Nephron progenitor cell (in vitro differentiated cells): ENCODE measurements around the gene CCND3.

Experiments used
- DNase-seq: peaks from one replicate; pipeline ENCODE4 v3.0.0; 2021
- H3K27ac Mint-ChIP-seq: 2 replicates; pipeline ENCODE4 v1.8.0; 2021; ENCODE audit warnings: mild to moderate bottlenecking, moderate library complexity, mixed read lengths
- H3K27me3 Mint-ChIP-seq: 2 replicates; pipeline ENCODE4 v1.8.0; 2021; ENCODE audit warnings: mild to moderate bottlenecking, low read depth, mixed read lengths; ENCODE audit not compliant: poor library complexity
- H3K36me3 Mint-ChIP-seq: 2 replicates; pipeline ENCODE4 v1.8.0; 2021; ENCODE audit warnings: low read depth, mixed read lengths
- H3K4me1 Mint-ChIP-seq: 2 replicates; pipeline ENCODE4 v1.8.0; 2021; ENCODE audit warnings: mixed read lengths
- H3K4me3 Mint-ChIP-seq: 2 replicates; pipeline ENCODE4 v1.8.0; 2021; ENCODE audit warnings: mild to moderate bottlenecking, moderate library complexity, mixed read lengths
- H3K9me3 Mint-ChIP-seq: 2 replicates; pipeline ENCODE4 v1.8.0; 2021; ENCODE audit warnings: mild to moderate bottlenecking, moderate library complexity, mixed read lengths
- TF ChIP-seq, protein P1 (sequence below): fragments of 200-600 bp; sonication (generic); IDR thresholded peaks from 2 replicates; pipeline ENCODE4 v1.5.0; 2021; ENCODE audit warnings: antibody characterized with exemption

CCND3 gene

DNA sequence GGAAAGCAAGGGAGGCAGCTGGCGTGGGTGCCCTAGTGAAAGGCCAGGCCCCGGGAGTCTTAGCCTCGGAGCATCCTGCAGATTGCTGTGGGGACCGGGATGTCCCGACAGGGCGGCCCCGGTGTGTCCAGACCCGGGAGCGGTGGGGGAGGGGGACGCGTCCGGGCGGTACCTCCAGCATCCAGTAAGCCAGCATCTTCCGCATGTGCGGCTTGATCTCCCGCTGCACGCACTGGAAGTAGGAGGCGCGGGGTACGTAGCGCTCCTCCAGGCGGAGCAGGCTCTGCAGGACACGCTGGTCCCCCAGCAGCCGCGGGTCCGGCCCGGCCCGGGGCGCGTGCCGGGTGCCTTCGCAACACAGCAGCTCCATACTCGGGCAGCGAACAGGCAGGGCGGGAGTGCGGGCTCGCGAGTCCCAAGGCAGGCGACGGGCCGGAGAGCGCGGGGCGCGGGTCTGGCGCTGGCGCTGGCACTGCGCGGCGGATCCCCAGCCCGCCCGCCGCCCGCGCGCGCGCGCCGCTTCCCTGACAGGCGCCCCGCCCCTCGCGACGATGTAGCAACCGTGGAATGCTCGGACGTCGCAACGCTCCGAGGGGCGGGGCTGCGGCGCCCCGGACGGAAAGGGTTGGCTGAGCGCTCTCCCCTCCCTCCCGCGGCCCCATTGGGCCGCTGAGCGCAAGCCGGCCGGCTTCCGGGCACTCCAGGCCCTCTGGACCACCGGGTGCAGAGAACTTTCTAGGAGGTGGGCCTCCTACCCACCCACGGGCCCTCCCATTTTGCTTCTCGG is at the start of gene CCND3:
CCND3 (minus strand) TSS at position 529 of the 787 bp plus-strand sequence; CDS start at position 370, 159 bp downstream.
- TF ChIP-seq, protein P1, sequence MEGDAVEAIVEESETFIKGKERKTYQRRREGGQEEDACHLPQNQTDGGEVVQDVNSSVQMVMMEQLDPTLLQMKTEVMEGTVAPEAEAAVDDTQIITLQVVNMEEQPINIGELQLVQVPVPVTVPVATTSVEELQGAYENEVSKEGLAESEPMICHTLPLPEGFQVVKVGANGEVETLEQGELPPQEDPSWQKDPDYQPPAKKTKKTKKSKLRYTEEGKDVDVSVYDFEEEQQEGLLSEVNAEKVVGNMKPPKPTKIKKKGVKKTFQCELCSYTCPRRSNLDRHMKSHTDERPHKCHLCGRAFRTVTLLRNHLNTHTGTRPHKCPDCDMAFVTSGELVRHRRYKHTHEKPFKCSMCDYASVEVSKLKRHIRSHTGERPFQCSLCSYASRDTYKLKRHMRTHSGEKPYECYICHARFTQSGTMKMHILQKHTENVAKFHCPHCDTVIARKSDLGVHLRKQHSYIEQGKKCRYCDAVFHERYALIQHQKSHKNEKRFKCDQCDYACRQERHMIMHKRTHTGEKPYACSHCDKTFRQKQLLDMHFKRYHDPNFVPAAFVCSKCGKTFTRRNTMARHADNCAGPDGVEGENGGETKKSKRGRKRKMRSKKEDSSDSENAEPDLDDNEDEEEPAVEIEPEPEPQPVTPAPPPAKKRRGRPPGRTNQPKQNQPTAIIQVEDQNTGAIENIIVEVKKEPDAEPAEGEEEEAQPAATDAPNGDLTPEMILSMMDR = no peak
- H3K4me1 Mint-ChIP-seq = peaks cover 38% of the 10 kb centered on the region
- H3K4me3 Mint-ChIP-seq = peak within 1 kb of the TSS; percentile 88
- peak; percentile 94 for DNase-seq
- H3K9me3 Mint-ChIP-seq = no peaks in the 10 kb centered on the region
- peak within 1 kb of the TSS; percentile 33 for H3K27ac Mint-ChIP-seq
- H3K36me3 Mint-ChIP-seq = peaks cover 3% of the 10 kb centered on the region
- peaks cover 17% of the 10 kb centered on the region for H3K27me3 Mint-ChIP-seq

GRCh38 chr6:41986339-41986738 is 44.7 kb upstream of the CCND3 start:
- Mint-ChIP-seq H3K27me3 (peaks cover 4% of the 10 kb centered on the region), H3K27ac (no peak overlapping the region), H3K9me3 (no peaks in the 10 kb centered on the region), H3K36me3 (no peaks in the 10 kb centered on the region), H3K4me3 (no peak overlapping the region), H3K4me1 (no peaks in the 10 kb centered on the region)
- TF ChIP-seq, protein P1 = no peak
- no peak for DNase-seq

- no peak overlapping the region for H3K4me3 Mint-ChIP-seq
- TF ChIP-seq, protein P1 = no peak
- peaks cover 4% of the 10 kb centered on the region for H3K27me3 Mint-ChIP-seq
- no peak for DNase-seq
- no peaks in the 10 kb centered on the region for H3K36me3 Mint-ChIP-seq
- H3K9me3 Mint-ChIP-seq = peaks cover 4% of the 10 kb centered on the region
- no peak overlapping the region for H3K27ac Mint-ChIP-seq
- no peaks in the 10 kb centered on the region for H3K4me1 Mint-ChIP-seq
Observed at GRCh38 chr6:41984623-41985022, 43.0 kb upstream of the CCND3 start.

DNA sequence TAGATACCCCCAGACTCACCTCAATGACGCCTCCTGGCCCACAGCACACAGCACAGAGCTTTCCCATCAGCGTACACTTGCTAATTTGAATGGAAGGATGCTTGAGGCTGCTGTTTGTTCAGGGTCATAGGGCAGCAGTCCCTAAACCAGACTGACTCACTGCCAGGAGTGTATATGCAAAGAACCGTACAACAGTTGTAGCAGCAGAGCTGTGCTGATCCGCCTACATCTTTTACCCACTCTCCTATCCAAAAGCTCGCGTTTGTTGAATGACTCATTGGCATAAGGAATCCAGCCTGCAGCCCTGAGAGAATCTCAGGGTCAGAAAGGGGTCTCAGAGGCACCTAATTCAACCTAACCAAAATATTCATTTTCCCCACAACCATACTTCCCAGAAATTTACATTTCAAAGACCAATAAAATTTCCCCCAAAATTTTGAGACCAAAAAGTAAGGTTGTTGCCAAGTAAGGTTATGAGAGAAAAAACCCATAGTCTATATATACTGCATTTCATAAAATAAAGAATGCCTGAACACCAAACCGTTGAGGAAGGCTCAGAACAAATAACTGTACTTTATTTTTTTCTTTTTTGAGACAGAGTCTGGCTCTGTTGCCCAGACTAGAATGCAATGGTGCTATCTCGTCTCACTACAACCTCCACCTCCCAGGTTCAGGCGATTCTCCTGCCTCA is 35.3 kb upstream of the CCND3 start:
- no peak overlapping the region for H3K4me3 Mint-ChIP-seq
- H3K27ac Mint-ChIP-seq = no peak overlapping the region
- no peaks in the 10 kb centered on the region for H3K4me1 Mint-ChIP-seq
- DNase-seq = no peak
- no peaks in the 10 kb centered on the region for H3K36me3 Mint-ChIP-seq
- peaks cover 4% of the 10 kb centered on the region for H3K9me3 Mint-ChIP-seq
- H3K27me3 Mint-ChIP-seq = no peaks in the 10 kb centered on the region
- TF ChIP-seq, protein P1 = no peak

- H3K4me3 Mint-ChIP-seq = no peak overlapping the region
- H3K27me3 Mint-ChIP-seq = no peaks in the 10 kb centered on the region
- DNase-seq = no peak
- no peaks in the 10 kb centered on the region for H3K9me3 Mint-ChIP-seq
- no peaks in the 10 kb centered on the region for H3K4me1 Mint-ChIP-seq
- TF ChIP-seq, protein P1 = no peak
- H3K36me3 Mint-ChIP-seq = no peaks in the 10 kb centered on the region
- H3K27ac Mint-ChIP-seq = no peak overlapping the region
Observed at GRCh38 chr6:41975276-41975675, 33.7 kb upstream of the CCND3 start.
